ENCODE measurements around the gene PLEK2.

The PLEK2 gene

DNA sequence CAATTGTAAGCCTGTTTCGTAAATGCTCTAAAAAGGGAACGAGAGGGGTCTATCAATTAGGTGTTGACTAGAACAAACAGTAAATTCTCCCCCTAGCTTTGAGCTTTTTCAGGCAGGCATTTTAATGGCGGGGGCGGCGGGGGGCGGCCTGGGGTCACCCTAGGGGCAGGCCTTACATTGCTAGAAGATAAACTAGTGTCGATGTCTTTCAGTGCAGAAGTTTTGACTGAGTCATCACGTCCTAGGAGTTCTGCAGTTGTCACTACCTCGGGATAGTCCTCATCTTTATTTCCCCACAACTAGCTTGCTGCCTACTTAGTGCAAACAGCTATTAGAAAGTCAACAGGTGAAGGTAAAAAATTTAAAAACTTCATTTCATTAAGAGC is 54.0 kb downstream of the PLEK2 start:
- Histone ChIP-seq H3K27ac (replicated peaks) (no peak overlapping the region), H3K4me3 (replicated peaks; ENCODE audit: insufficient read depth, low read length) (no peak overlapping the region), H3K27me3 (ENCODE audit: insufficient read depth, poor library complexity, severe bottlenecking) (no peaks in the 10 kb centered on the region)
- DNase-seq (ENCODE audit: low read depth in 1 of 2, low spot score in 1 of 2) = no peak
- TF ChIP-seq, protein P1, sequence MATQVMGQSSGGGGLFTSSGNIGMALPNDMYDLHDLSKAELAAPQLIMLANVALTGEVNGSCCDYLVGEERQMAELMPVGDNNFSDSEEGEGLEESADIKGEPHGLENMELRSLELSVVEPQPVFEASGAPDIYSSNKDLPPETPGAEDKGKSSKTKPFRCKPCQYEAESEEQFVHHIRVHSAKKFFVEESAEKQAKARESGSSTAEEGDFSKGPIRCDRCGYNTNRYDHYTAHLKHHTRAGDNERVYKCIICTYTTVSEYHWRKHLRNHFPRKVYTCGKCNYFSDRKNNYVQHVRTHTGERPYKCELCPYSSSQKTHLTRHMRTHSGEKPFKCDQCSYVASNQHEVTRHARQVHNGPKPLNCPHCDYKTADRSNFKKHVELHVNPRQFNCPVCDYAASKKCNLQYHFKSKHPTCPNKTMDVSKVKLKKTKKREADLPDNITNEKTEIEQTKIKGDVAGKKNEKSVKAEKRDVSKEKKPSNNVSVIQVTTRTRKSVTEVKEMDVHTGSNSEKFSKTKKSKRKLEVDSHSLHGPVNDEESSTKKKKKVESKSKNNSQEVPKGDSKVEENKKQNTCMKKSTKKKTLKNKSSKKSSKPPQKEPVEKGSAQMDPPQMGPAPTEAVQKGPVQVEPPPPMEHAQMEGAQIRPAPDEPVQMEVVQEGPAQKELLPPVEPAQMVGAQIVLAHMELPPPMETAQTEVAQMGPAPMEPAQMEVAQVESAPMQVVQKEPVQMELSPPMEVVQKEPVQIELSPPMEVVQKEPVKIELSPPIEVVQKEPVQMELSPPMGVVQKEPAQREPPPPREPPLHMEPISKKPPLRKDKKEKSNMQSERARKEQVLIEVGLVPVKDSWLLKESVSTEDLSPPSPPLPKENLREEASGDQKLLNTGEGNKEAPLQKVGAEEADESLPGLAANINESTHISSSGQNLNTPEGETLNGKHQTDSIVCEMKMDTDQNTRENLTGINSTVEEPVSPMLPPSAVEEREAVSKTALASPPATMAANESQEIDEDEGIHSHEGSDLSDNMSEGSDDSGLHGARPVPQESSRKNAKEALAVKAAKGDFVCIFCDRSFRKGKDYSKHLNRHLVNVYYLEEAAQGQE (IDR thresholded peaks at IDR 0.05; ENCODE audit: insufficient replicate concordance, low read depth) = no peak
- TF ChIP-seq SPI1 (IDR thresholded peaks at IDR 0.05; ENCODE audit: borderline replicate concordance, low read depth) (no peak), GABPA (IDR thresholded peaks at IDR 0.05; ENCODE audit: low read depth) (no peak), POLR2AphosphoS5 (IDR thresholded peaks at IDR 0.05; ENCODE audit: low read depth) (no peak)
- TF ChIP-seq, protein P2, sequence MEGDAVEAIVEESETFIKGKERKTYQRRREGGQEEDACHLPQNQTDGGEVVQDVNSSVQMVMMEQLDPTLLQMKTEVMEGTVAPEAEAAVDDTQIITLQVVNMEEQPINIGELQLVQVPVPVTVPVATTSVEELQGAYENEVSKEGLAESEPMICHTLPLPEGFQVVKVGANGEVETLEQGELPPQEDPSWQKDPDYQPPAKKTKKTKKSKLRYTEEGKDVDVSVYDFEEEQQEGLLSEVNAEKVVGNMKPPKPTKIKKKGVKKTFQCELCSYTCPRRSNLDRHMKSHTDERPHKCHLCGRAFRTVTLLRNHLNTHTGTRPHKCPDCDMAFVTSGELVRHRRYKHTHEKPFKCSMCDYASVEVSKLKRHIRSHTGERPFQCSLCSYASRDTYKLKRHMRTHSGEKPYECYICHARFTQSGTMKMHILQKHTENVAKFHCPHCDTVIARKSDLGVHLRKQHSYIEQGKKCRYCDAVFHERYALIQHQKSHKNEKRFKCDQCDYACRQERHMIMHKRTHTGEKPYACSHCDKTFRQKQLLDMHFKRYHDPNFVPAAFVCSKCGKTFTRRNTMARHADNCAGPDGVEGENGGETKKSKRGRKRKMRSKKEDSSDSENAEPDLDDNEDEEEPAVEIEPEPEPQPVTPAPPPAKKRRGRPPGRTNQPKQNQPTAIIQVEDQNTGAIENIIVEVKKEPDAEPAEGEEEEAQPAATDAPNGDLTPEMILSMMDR (IDR thresholded peaks at IDR 0.05; ENCODE audit: insufficient read depth, low read length) = no peak

DNA sequence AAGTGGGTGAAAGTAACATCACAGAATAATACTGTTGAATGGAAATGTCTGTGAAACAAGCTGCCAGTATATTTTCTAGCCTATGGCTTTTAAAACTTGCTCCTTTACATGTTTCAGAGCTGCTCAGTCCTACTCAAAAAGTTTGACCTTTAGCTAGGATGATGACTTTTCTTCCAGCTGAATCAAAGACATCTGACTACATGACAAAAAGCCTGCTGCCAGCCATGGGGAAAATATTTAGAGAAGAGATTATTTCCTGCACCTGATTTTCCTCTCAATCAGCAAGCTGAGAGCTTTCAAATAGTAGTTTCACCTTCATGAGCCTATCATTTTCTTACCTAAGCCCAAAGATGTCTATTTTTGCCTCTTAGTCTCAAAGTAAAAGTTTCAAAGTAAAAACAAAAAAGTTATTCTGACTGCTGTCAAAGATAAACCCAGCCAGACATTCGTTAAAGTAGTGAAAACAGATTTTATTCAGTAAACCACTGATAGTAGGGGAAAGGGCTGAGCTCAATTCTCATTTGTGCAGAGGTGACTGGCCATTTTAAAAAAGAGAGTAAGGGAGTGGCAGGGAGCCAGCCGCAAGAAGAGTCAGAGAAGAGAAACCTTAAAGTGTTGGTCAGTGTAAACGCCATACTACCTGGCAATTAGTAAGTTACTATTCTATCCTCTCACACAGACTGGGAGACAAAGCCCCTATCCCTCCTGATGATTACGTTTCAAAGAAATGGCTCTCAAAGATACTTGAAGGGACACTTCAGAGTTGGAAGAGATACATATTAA is 54.6 kb downstream of the PLEK2 start:
- TF ChIP-seq, protein P2 (IDR thresholded peaks at IDR 0.05; ENCODE audit: insufficient read depth, low read length) = no peak
- TF ChIP-seq, protein P1 (IDR thresholded peaks at IDR 0.05; ENCODE audit: insufficient replicate concordance, low read depth) = no peak
- TF ChIP-seq SPI1 (IDR thresholded peaks at IDR 0.05; ENCODE audit: borderline replicate concordance, low read depth) = no peak
- no peak for TF ChIP-seq GABPA (IDR thresholded peaks at IDR 0.05; ENCODE audit: low read depth)
- no peak for TF ChIP-seq POLR2AphosphoS5 (IDR thresholded peaks at IDR 0.05; ENCODE audit: low read depth)
- no peaks in the 10 kb centered on the region for H3K27me3 ChIP-seq (ENCODE audit: insufficient read depth, poor library complexity, severe bottlenecking)
- H3K27ac ChIP-seq (replicated peaks) = no peak overlapping the region
- DNase-seq (ENCODE audit: low read depth in 1 of 2, low spot score in 1 of 2) = no peak
- no peak overlapping the region for H3K4me3 ChIP-seq (replicated peaks; ENCODE audit: insufficient read depth, low read length)

DNA sequence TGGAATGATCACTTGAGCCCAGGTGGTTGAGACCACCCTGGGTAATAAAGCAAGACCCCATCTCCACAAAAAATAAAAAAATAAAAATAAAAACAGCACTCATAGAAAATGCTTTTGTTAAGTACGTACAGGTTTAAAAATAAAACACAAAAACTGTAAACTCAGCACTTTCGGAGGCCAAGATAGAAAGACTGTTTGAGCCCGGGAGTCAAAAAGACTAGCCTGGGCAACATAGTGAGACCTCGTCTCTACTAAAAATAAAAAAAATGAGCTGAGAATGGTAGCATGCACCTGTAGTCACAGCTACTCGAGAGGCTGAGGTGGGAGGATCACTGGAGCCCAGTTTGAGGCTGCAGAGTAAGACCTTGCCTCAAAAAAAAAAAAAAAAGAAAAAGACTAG is 59.9 kb downstream of the PLEK2 start:
- DNase-seq (ENCODE audit: low read depth in 1 of 2, low spot score in 1 of 2) = no peak
- Histone ChIP-seq H3K27ac (replicated peaks) (no peak overlapping the region), H3K27me3 (ENCODE audit: insufficient read depth, poor library complexity, severe bottlenecking) (no peaks in the 10 kb centered on the region), H3K4me3 (replicated peaks; ENCODE audit: insufficient read depth, low read length) (no peak overlapping the region)
- TF ChIP-seq, protein P2 (IDR thresholded peaks at IDR 0.05; ENCODE audit: insufficient read depth, low read length) = no peak
- TF ChIP-seq GABPA (IDR thresholded peaks at IDR 0.05; ENCODE audit: low read depth) = no peak
- no peak for TF ChIP-seq SPI1 (IDR thresholded peaks at IDR 0.05; ENCODE audit: borderline replicate concordance, low read depth)
- TF ChIP-seq, protein P1 (IDR thresholded peaks at IDR 0.05; ENCODE audit: insufficient replicate concordance, low read depth) = no peak
- TF ChIP-seq POLR2AphosphoS5 (IDR thresholded peaks at IDR 0.05; ENCODE audit: low read depth) = no peak
